HG03571 (cell line): ENCODE measurements around the gene ILKAP.
A peak's percentile ranks its signal among the peaks of the same experiment; 100 is the strongest.

Source experiments
- ATAC-seq: cut with Tn5 transposase; IDR thresholded peaks from one replicate; pipeline ENCODE4 v1.9.1; 2021; ENCODE audit not compliant: unreplicated experiment

Gene ILKAP

DNA sequence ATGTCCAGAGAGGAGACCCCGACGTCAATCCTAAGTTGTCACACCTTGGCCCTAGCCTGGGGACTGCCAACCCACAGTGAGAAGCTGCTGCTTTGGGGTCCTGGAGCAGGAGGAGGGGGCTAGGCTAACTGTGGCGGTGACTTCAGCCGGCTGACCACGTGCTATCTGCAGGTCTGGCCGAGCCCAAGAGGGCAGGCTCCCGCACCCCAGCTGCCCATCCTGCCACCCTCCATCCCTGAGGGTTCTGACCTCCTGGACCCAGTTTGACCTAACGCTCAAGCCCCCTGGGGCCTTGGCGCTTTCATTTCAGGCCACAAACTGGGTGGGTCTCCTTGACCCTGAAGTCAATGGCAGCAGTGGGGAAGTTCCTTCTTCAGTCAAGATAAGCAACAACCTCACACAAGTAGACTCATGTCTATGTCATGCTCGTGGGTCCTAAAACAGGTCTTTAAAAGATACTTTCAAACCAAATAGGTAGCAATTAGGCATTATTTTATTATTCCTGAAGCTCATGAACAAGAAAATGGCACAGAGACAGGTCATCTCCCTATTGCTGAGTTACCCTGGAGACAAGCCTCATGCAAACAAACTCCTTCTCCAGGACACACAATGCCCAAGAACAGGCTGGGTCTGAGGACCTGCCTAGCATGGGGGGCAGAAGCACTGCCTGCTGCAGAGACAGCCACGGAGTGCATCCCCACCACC is 34.1 kb upstream of the ILKAP start:
- ATAC-seq: no peak

DNA sequence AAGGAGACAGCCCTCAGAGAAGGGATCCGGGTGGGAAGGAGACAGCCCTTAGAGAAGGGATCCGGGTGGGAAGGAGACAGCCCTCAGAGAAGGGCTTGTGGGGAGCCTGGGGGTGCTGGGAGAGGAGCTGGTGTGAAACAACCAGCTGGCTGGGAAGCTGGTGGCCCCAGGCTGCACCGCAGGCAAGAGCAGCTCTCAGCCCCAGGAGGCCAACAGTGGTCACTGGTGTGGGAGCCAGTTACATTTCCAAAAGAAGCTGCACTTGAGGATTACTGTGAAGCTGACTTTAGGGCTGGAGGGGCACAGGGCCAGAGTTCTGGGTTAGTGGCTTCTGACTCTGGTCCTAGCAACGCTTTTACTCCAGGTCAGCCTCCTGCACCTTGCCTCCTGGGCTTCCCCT is 33.1 kb upstream of the ILKAP start:
- ATAC-seq: no peak

DNA sequence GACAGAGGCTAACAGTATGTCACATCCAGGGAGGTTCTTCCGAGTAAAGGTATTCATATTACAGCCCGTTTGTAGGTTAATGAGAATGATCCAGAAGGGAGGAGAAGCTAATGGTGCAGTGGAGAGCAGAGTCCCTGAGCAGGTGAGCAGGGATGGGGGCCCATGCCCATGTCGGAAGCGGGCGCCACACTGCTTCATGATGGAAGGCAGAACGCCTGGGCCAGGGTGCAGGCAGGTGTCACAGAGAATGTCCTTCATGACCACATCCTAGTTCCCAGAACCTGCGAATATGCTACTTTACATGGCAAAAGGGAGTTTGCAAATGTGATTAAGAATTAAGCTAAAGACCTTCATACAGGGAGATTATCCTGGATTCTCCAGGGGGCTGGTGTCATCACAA is 32.4 kb upstream of the ILKAP start:
- no peak for ATAC-seq

DNA sequence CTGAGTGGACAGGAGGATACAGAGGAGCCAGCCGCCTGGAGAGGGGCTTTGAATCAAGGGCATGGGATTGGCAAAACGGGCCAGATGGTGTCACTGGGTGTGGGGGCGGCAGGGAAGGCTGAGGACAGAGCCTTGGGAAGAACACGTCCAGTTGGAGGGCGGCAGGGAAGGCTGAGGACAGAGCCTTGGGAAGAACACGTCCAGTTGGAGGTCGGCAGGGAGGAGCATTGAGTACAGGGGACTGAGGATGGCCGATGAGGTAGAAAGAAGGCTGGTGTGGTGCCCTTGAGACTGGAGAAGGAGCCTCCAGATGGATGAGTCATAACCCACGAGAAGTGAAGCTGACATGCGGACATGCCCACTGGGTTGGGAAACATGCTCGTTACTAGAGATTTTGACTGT is 31.8 kb upstream of the ILKAP start:
- no peak for ATAC-seq

DNA sequence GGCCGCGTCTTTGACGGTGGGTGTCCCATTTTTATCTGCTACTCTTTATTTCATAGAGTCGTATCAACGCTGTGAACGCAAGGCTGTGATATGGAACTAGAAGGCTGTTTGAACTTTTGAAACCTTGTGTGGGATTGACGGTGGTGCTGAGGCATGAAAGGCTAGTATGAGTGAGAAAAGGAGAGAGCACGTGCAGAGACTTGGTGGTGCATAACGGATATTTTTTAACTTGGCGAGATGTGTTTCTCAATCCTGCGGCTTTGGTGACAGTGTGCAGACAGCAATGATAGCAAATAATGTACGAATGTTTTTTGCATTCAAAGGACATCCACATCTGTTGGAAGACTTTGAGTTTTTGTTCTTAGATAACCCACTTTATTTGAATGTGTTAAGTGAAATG is 30.1 kb upstream of the ILKAP start:
- no peak for ATAC-seq

DNA sequence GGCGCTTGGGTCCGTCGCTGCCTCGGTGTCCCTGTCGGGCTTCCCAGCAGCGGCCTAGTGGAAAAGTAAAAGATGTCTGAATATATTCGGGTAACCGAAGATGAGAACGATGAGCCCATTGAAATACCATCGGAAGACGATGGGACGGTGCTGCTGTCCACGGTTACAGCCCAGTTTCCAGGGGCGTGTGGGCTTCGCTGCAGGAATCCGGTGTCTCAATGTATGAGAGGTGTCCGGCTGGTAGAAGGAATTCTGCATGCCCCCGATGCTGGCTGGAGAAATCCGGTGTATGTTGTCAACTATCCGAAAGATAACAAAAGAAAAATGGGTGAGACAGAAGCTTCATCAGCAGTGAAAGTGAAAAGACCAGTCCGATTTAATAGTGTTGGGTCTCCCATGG is 28.3 kb upstream of the ILKAP start:
- ATAC-seq: no peak

DNA sequence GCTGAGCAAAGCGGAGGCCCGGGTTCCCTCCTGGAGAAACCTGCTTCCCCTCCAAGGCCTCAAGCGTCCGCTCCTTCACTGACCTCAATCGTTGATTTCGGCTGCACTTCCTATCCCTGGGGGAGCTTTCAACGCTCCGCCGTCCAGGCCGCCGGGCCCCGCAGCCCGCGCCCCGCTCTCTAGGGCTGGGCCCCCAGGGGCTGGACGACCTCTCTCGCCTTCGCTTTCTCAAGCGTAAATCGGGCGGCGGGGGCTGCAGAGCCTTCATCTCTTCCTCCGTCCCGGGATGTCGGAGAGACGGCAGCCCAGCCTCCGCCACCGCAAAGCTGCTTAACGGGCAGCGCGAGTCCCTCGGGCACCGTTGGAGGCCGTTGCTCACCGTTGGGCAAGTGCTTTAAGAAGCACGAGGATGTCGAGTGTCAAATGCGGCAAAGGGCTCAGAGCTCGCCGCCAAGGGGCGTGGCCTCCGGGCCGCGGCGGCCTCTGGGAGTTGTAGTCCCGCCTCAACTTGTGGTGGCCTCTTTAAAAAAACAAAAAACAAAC is 27.8 kb upstream of the ILKAP start:
- peak; percentile 52 for ATAC-seq

DNA sequence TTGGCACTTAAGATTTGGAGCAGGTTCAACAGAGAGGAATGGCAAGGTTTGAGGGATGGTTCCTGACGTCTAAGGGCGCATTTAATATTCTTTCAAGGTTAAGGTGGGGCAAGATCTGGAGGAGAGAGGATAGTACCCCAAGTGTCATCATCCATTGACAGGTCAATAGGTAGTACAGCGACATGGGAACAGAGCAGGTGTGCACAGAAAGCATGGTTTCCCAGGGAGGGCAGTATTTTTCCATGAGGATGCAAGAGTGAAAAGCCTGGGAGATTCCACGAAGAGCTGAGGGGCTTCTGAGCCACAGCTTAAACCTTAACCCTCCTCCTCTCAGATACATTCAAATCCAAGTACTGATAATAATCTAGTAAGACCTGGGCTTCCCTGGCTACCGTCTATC is 27.2 kb upstream of the ILKAP start:
- no peak for ATAC-seq

DNA sequence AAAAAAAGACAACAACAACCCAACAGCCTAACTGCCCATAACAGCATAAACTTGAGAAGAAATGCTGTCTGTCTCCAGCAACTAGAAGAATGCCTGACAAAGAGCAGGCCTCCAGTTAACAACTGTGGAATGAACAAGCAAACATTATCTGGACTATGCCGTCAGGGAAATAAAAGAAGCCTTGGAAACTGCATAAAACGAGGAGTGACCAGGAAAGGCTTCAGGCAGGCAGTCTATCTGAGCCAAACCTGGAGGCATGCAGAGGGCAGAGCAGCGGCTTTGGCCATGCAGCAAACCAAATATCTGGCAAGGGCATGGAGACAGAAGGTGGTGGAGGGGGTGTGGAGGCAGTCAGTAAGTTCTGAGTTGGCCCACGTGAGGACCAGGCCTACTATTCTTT is 25.2 kb upstream of the ILKAP start:
- ATAC-seq: no peak

DNA sequence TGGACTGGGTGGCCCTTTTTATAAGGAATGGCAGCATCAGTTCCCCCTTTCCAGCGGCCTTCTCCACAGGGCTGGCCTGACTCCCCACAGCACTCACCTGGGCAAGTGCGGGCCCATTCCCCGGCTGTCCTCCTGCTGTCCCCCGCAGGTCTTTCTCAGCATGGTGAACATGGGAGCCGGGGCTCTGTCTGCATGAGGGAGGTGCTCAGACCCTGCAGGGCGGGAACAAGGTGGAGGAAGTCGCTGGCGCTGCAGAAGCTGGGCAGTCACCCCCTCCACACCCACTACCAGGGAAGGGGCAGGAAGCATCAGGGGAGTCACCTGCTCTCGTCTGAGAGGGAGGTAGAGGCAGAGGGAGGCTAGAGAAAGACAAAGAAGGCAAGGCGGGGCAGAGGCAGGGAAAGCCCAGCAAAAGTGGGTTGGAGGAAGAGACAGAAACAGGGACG is 24.1 kb upstream of the ILKAP start:
- no peak for ATAC-seq

DNA sequence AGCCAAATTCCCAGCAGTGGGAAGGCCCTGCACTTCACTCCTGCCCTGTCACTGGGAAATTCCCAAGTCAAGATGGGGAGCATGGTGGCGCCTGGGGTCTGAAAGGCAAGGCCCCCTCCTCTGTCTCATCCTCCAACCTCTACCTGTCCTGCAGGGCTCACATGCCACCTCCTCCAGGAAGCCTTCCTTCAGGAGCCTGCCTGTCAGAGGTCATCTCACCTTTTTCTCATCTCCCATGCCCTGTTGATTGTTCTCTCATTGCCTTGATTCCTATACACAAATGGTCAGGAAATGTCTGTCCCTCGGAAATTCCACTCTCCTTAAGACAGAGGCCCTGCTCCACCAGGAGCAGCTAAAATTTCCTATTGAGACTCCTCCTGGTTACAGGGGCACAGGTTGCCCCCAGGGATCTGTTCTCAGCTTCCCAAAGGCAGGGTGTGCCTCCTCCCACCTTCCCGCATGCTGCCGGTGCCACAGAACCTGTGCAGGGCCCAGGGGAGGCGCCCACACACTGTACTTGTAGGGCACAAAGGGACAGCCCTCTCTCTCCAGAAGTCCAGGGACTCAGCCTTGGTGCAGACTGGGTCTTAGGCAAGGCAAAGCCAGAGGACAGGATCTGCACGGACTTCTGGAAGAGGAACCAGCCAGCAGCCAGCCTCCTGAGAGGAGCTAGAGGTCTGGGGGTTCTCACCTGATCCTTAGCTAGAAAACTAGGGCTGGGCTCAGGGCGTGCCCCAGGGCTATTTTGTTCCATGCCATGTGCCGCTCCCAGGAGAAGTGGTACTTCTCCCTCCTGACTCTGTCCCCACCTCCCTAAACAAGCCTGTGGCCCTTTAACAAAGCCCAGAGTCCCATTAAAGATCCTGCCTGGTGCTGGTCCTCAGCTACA is 23.4 kb upstream of the ILKAP start:
- ATAC-seq: no peak

DNA sequence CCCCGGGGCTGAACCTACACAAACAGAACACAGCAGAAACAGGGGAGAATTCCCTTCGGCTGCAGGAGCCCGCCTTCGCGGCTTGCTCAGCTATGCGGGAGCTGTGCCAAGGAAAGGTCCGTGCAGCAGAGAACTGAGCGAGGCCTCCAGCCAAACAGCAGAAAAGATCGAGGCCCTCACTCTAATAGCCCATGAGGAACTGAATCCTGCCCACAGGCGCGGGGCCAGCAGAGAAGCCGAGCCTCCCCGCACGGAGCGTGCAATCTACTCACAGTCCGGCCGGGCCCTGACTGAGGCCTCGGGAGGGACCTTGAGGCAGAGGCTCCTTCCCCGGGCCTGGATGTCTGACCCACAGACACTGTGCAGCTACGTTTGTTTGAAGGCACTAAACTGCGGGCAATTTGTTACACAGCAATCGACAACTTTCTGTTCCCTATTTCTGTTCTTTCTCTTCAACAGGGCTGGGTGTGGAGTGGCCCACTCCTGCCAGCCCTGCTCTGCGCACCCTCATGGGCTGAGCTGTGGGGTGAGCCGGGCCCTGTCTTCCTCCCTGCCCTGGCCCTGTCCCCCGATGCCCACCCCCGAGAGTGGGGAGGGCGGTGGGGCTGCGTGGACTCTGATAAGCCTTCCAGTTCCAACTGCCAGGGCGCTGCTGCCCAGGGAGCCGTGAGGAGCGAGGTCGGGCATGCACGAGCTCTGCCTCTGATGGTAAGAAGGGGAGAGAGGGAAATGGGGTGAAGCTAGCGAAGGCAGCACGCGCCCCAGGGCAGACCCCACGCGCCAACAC is 22.6 kb upstream of the ILKAP start:
- no peak for ATAC-seq

DNA sequence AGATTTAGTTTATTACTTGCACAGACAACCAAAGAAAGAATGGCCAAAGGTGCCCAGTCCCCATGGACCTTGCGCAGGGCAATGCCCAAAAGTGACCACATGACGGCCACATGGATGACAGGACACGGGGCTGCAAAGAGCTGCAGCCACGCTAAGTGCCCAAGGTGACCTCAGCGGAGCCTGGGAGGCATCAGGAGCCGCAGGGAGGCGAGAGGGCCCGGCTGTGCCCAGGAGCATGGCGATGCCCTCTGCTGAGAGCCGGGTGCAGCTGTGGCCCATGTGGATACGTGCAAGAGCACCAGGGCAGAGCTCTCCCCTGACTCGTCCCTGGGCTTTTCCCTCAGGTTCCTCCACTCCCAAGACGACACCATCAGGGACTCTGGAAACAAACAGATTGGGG is 21.6 kb upstream of the ILKAP start:
- ATAC-seq: no peak

DNA sequence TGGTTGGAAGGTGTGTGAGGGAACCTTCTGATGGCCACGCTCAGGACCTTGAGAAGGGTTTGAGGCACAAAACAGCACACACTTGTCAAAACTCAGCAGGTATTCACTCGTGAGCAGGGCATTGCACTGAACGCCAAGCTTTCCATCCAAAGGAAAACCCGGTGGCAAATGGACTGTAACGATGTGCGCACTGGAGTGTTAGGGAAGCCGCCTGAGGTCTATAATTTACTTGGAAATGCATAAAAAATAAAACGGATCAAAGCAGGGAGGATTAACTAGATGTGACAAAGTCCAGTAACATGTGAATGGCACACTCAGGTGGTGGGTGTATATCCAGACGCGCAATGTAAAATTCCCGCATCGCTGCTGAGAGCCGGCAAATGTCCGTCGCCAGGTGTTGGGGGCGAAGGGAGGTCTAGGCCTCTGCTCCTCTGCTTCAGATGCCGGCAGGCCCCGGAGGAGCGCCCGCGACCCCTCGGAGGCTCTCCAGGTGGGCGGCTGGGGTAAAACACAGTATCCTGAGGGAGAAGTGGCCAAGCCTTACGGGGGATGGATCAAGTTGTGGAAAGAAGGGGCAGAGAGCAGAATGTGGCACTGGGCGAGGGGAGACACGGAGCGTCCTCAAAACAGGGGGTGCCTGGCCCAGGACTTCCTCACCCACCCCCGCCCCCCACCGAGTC is 21.0 kb upstream of the ILKAP start:
- ATAC-seq: no peak

DNA sequence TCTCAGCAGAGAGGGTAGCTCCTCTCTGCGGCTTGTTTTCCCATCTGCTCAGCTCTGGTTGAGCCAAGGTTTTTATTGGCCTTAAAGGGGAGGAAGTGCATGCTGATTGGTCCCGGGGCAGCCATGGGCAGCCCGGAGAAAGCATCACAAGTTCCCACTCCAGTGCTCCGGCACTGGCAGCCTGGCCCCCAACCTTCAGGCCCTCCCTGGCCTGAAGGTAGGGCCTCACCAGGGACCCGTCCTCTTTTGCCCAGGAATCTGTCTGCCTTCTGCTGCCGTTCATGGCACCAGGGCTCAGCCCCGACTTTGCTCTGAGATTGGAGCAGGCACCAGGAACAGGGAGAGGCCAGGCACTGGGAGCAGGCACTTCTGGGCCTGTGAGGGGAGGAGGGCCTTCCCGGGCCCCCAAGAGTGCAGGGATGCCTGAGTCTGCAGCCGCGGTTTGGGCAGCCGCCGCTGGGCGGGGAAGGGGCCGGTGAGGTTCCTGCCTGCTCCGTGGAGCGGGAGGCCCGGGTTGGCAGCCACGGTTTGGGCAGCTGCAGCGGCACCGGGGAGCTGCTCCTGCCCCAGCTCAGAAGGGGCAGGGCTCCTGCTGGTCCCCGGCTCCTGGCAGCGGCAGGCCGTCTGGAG is 17.5 kb upstream of the ILKAP start:
- no peak for ATAC-seq

DNA sequence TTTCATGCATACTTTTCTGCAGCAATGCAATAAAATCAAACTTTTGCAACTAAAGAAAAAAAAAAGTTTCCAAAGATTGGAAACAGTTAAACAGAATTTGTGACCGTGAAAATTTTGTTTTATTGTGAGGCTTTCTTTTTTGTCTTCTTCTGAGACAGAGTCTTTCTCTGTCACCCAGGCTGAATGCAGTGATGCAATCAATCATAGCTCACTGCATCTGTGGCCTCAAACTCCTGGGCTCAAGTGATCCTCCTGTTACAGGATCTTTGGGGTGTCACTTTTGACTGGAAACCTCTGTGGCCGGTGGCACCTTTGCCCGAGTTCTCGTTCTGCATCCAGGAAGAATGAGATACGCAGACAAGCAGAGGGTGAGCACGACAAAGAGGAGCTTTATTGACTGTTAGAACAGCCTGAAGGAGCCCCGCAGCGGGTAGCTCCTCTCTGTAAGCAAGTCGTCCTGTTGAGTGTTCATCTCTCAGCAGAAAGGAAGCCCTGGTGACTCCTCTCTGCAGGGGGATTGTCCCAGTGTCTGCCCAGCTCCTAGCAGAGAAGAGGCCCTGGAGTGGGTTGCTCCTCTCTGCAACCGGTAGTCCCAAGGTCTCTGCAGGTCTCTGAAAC is 16.9 kb upstream of the ILKAP start:
- ATAC-seq: no peak

DNA sequence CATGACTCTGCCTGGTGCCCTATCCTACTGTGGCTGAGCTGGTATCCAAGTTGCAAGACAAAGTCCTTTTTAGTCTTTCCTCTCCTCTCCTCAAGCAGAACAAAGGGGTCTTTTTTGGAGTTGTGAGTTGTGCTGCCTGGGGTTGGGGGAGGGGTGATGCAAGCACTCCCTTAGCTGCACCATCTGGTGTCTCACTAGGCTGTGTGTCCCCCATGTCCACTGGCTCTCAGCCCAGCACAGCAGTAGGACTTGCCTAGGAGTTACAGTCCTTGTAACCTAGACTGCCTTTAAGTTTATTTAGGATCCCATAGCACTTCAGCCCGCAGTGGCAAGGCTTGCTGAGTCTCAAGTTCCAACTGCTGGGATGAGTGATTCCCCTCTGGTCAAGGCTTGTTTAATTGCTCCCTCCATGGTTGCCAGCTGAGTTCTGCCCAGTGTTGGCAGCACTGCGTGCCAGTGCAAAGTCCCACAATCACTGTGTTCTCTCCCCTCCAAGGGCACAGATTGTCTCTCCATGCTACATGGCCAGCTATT is 13.2 kb upstream of the ILKAP start:
- ATAC-seq: no peak

DNA sequence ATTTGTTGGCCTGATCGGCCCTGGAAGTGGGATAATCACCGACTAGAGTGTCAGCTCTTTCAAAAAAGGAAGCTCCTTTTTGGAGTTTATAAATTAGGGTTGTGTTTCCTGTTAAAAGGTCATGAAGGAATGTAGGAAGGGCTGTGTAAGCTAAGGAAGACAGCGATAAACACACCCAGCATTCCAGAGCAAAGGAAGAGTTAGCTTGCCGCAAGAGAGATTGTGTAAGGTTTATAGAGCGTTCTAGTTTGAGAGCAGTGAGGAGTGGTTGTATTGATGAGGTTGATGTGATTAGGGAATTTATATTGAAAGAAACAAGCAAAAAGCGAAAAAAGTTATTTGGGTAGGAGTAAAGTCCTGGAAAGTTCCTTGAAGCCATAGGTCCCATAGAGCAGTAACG is 3.5 kb upstream of the ILKAP start:
- ATAC-seq: no peak

DNA sequence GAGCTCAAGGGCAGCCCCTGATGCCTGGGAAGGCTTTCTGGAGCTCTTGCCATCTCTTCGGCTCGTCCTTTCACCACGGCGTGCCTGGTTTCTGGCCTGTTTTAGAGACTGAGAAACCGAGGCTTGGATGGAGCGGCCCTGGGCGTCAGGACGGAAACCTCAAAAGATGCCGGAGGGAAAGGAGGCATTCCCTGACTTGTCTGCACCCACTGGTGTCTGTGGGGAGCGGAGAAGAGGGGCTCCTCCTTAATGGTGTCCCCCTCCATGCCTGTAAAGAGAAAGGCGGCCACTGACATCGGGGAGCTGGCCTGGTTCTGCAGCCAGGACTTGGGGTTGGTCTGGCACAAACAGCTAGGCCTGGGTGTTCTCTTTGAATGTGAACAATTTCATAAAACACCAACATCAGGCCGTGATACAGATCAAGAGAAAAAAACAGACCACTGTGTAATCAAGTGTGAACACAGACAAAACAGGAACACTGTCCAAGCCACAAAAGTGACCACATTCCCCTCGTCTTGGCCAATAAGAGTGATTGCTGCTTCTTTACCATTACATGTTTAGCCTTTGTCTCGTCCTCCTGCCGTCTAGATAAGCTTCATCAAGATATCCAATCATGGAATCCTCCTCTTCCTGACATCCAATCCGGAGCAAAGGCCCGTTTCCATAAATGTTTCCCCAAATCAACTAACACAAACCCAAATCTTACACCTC is 633 bp upstream of the ILKAP start:
- no peak for ATAC-seq
